GM12874 (cell line): ENCODE data around the gene OTOP3.

Source experiments
- TF ChIP-seq, protein P1 (sequence below): IDR thresholded peaks from 2 replicates; pipeline ENCODE4 v1.5.1; 2011; ENCODE audit warnings: low read depth, mild to moderate bottlenecking, control low read depth, low read length, moderate library complexity; ENCODE audit not compliant: insufficient read depth

Gene OTOP3

DNA sequence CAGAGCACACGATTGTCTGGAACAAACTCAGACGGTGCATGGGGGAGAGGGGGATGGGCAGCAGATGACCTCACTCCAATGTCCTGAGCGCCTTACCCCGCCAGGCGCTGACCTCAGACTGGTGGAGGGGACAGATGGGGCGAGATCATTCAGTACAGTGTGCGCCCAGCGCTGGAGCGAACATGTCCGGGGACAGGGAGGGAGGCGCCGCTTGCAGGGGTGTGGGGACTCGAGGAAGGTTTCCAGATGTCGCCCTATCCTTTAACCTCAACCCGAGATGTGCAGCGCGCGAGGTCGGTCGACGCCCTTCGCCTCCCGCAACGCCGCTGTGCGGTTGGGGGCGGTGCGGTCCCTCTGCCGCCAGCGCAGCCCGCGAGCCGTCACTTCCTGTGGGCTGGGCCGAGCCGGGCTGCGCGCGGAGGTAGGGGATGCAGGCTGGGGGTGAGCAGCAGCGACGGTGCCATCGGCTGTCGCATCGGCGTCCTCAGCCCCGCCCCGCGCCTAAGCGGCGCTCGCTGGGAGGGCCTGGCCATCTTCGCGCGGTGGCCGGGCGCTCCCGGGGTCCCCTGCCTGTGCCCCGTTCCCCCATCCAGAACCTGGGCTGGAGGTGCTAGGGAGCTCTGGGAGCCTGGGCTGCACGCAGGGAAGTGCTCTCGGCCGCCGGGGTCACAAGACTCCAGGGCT is 46.4 kb downstream of the OTOP3 start:
- TF ChIP-seq, protein P1, sequence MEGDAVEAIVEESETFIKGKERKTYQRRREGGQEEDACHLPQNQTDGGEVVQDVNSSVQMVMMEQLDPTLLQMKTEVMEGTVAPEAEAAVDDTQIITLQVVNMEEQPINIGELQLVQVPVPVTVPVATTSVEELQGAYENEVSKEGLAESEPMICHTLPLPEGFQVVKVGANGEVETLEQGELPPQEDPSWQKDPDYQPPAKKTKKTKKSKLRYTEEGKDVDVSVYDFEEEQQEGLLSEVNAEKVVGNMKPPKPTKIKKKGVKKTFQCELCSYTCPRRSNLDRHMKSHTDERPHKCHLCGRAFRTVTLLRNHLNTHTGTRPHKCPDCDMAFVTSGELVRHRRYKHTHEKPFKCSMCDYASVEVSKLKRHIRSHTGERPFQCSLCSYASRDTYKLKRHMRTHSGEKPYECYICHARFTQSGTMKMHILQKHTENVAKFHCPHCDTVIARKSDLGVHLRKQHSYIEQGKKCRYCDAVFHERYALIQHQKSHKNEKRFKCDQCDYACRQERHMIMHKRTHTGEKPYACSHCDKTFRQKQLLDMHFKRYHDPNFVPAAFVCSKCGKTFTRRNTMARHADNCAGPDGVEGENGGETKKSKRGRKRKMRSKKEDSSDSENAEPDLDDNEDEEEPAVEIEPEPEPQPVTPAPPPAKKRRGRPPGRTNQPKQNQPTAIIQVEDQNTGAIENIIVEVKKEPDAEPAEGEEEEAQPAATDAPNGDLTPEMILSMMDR = no peak

DNA sequence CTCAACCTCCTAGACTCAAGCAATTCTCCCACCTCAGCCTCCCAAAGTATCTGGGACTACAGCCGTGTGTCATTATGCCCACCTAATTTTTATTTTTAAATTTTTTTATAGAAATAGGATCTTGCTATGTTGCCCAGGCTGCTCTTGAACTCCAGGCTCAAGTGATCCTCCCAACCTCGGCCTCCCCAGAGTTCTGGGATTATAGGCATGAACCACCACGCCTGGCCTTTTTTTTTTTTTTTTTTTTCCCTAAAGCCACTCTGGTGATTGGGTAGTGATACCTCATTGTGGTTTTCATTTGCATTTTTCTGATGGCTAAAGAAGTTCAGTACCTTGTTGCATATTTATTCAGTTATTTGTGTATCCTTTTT is 50.5 kb downstream of the OTOP3 start:
- TF ChIP-seq, protein P1 = no peak

DNA sequence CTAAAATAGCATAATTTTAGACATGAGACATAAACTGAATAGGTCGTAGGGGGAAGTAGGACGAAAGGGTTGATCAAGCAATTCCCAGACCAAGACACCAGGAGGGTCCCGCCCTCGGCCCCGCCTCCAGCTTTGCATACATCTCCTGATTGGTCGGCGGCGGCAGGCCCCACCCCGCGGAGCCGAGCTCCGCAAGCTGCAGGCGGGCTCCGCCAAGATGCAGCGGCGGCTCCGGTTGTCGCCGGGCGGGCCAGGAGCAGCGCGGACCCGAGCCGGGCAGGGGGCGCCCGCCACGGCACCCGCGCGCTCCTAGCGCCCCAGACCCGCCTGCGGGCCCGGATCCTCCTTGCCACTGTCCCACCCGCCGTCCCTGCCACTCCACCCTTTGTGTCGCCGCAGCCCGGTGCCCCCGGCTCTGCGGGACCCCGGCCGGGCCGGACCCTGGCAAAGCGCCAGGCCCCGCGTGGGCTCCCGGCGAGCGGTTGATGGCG is 51.8 kb downstream of the OTOP3 start, which contains the start of gene CDR2L:
CDR2L (plus strand) TSS at position 215 of the 491 bp plus-strand sequence. CDS start 412 bp downstream, outside the sequence.
- TF ChIP-seq, protein P1 = no peak

DNA sequence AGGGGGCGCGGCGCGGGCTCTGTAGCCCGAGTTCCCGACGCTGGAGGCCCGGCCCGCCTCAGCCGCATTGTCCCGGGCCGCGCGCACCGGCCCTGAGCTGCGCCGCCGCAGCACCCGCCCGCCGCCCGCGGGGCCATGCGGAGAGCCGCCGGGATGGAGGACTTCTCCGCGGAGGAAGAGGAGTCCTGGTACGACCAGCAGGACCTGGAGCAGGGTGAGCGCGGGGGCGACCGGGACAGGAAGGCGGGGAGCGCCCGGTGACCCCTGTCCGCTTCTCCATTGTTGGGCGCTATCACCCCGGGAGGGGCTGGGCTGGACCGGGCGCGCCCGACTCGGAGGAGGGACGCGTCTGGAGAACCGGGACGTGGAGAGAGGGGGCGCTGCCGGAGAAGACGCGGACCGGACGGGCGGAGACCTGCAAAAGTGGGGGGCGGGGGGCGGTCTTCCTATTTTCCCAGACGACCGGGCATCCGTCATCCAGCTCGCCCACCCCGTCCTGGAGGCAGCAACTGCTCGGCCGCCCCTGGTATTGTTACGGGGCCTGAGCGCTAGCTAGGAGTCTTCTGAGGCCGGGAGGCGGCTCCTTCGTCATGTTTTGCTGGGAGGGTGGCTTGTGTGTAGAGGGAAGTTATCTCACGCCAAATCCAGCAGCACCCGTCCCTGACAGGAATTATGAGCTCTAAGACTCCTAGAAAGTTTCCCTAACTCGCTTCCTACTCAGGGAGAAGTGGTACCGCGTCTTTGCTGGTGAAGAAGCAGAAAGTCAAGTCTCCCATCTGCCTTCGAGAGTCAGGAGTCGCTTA is 52.4 kb downstream of the OTOP3 start:
- TF ChIP-seq, protein P1 = no peak

DNA sequence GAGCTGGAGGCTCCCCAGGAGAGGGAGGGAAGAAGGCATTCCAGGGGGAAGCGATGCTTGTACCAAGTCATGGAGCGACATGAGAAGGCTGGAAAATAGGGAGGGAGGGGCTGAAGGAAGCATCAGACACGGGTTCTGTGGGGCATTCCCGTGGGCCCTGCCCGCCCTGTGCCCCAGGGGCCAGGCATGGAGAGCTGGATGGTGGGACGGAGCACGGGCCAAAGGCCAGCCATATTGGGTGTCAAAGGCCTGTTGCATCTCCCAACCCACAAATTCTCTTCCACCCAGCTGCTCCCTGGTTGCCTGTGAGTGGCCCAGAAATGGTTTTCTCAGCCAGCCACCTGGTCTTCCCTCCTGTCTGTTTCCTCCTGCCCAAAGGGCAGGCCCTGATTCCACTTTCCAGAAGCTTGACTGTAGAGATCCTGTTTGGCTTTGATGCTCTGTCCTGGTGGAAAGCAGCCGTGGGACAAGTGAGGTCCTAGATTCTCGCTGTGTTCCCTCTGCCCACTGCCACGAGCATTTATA is 54.9 kb downstream of the OTOP3 start:
- TF ChIP-seq, protein P1 = no peak

DNA sequence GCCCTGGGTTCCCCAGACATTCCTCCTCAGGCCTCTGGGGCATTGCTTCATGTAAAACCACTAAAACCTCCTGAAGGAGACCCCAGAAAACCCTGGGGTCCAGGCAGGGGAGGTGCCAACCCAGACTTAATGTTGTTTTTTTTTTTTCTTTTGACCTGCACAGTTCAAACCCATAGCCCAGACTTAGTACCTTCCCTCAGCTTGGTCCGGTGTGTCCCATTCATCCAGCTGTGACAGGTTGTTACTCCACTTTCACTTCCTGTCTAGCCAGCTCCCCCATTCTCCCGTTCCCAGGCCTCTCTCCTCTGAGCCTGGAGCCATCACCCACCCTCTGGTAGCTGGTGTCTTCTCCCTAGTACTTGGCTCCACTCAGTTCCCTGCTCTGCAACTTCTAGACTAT is 56.5 kb downstream of the OTOP3 start:
- TF ChIP-seq, protein P1 = no peak

DNA sequence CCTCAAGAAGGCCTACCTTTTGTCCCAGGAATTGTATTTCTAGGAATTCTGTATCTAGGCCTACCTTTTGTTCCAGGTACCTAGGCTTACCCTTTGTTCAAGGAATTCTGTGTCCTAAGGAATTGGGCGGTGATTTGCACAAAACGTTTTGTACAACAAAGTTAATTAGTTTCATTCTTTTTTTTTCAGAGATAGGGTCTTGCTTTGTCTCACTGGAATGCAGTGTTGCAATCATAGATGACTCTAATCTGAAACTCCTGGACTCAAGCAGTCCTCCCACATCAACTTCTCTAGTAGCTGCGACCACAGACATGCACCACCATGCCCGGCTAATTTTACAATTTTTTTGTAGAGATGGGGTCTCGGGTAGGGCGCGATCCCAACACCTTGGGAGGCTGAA is 58.7 kb downstream of the OTOP3 start:
- TF ChIP-seq, protein P1 = no peak
